GM19397 (cell line): ENCODE measurements around the gene ATP6V1G3.
"Not testable (repeated sequence)": the region's sequence is repeated elsewhere in the genome, so short reads cannot be mapped to it uniquely, and the experiment has no call there.

Experiments used
- ATAC-seq: cut with Tn5 transposase; IDR thresholded peaks from one replicate; pipeline ENCODE4 v1.9.1; 2021; ENCODE audit warnings: mild to moderate bottlenecking, moderate library complexity; ENCODE audit not compliant: unreplicated experiment

Gene ATP6V1G3

DNA sequence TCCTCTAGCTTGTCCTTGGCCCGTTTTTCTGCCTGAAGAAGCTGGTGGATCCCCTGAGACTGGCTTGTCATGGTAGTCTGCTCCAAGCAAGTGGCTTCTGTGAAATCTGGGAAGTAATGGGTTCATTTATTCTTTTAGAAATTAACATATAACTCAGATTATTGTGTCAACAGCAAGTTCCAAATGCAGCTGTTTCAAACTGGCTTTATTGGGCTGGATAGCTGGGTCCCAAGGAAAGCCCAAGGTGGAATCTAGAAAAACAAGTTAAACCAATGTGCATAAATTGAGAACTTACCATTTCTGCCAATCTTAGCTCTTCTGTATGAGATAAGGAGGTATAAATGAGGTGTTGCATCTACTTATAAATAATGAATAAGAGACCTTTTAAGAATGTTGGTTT lies at the start of gene ATP6V1G3:
TSS of gene ATP6V1G3 (minus strand) at position 101 of the 400 bp plus-strand sequence. CDS start at position 71, 30 bp downstream.
- no peak for ATAC-seq

GRCh38 chr1:198588845-198589244 lies 48.4 kb upstream of the ATP6V1G3 start:
- no peak for ATAC-seq

DNA sequence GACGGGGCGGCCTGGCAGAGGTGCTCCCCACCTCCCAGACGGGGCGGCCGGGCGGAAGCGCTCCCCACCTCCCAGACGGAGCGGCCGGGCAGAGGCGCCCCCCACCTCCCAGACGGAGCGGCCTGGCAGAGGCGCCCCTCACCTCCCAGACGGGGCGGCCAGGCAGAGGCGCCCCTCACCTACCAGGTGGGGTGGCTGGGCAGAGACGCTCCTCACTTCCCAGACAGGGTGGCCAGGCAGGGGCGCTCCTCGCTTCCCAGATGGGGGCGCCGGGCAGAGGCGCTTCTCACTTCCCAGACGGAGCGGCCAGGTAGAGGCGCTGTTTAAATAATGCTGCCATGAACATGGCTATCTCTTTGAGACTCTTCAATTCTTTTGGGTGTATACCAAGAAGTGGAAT lies 43.7 kb upstream of the ATP6V1G3 start:
- ATAC-seq: no peak

DNA sequence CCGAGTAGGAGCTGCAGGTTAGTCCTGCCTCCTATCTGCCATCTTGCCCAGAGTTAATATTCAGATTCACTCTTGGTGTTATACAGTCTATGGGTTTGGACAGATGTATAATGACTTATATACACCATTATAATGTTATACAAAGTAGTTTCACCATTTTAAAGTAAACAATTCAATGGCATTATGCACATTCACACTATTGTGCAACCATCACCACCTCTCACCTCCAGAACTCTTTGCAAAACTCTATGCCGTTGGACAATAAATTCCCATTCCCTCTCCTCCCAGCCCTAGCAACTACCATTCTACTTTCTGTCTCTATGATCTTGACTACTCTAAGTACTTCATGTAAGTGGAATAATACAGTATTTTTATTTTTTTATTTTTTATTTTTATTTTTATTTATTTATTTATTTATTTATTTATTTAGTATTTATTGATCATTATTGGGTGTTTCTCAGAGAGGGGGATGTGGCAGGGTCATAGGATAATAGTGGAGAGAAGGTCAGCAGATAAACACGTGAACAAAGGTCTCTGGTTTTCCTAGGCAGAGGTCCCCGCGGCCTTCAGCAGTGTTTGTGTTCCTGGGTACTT lies 42.8 kb upstream of the ATP6V1G3 start:
- not testable (repeated sequence) for ATAC-seq

DNA sequence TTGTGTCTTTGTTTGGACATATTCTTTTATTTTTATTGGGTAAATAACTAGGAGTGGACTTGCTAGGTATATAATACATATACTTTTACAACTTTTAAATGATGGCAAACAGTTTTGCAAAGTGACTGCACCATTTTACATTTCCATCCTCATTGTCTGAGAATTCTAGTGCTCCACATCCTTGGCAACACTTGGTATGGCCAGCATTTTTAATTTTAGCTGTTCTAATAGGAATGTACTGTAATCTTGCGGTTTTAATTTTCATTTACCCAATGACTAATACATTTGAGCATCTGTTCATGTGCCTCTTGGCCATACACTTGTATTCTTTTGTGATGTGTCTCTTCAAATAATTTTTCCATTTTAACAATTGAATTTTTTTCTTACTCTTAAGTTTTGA lies 37.0 kb upstream of the ATP6V1G3 start:
- ATAC-seq: no peak

- no peak for ATAC-seq
Observed at GRCh38 chr1:198575798-198576641, 35.5 kb upstream of the ATP6V1G3 start.

GRCh38 chr1:198575292-198575691 lies 34.8 kb upstream of the ATP6V1G3 start:
- ATAC-seq: no peak

- ATAC-seq: no peak
Observed at GRCh38 chr1:198574325-198574724, 33.8 kb upstream of the ATP6V1G3 start.

GRCh38 chr1:198564716-198565115 lies 24.2 kb upstream of the ATP6V1G3 start:
- no peak for ATAC-seq

- ATAC-seq: no peak
Observed at GRCh38 chr1:198564157-198564556, 23.7 kb upstream of the ATP6V1G3 start.

GRCh38 chr1:198563583-198563982 lies 23.1 kb upstream of the ATP6V1G3 start:
- no peak for ATAC-seq

DNA sequence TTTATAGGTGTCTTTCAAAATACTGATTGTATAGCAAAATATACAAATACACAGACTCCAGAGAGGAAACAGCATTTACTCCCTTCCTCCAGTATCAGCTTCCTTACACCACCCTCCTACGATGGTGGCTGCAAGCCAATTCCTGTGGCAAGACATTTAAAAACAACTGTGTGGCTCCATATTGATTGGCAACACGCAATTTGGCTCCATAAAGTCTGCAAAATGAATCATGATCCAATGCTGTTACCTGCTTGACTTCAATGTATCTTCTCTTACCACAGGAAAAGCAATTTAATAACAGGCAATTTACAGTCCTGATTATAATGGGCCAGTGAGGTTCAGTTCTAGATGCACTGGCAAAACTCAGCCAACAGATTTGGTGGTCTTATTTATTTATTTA lies 19.7 kb upstream of the ATP6V1G3 start:
- ATAC-seq: no peak

GRCh38 chr1:198559362-198559761 lies 18.9 kb upstream of the ATP6V1G3 start:
- ATAC-seq: no peak

DNA sequence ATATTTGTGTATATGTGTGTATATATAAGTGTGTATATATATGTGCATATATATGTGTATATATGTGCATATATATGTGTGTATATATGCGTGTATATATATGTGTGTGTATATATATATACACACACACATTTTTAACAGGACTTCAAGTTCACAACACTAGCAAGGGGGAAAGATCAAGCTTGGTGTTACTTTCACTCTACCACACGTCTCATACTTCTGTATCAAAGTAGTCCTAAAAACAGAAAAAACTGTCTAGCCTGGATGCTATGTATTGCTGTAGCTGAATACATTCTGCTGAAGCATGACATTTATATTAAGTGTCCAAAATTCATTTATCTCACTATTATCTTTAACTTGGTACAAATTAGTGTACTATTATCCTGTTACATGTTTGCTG lies 17.9 kb upstream of the ATP6V1G3 start:
- ATAC-seq: no peak

DNA sequence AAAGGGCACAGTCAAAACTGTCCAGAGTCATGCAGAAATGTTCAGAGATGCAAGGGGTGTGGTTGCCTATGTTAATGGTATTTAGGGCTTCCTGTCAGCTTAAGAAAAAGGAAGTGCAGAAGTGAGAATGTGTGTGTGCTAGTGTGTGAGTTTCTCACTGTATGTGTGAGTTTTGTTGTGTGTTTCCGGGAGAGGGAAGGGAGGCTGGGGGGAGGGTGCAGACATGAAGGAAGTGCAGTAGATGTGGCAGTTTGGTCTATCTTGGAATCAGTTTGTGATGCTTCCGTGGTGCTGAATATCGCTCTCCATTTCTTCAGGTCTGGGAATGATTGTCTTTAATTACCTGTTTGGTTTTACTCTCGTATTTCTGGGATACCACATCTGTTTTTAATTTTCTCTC lies 16.5 kb upstream of the ATP6V1G3 start:
- ATAC-seq: peak; percentile 92

- no peak for ATAC-seq
Observed at GRCh38 chr1:198552668-198553416, 12.4 kb upstream of the ATP6V1G3 start.

- no peak for ATAC-seq
Observed at GRCh38 chr1:198550941-198551524, 10.6 kb upstream of the ATP6V1G3 start.

DNA sequence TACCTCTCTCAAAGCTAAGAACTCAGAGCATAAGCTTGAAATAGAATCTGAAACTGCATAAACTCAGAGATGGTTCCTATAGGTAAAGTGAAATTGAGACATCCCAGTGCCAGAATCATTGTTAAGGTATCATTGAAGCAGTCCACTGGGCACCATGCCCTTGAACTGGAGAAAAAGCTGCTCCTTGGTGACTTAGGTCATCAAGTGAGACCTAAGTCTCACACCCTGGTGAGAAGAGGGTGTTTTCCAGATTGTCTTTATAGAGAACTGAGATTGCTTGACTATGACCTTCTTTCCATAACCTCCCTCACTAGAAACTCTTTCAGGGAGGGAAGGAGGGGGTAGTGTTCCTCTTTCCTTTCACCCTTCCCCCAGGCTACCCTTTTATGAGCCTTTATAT lies 9.4 kb upstream of the ATP6V1G3 start:
- ATAC-seq: peak; percentile 83

DNA sequence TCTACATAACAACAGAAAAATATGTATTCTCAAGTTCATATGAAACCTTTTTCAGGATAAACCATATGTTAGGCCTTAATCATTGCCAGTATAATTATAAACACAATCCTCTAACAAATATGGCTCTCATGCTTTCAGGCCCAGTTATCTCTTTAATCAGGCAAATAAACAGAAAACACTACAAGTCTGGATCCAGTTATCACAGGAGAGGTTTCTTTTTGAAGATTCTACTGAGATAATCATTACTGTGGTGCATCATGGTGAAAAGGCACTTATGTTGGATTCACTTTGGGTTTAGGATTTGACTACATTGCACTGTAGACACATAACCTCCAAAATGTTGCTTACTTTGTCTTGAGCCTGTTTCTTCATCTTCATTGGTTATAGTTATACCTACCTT lies 8.4 kb upstream of the ATP6V1G3 start:
- no peak for ATAC-seq

- no peak for ATAC-seq
Observed at GRCh38 chr1:198545156-198545555, 4.7 kb upstream of the ATP6V1G3 start.

DNA sequence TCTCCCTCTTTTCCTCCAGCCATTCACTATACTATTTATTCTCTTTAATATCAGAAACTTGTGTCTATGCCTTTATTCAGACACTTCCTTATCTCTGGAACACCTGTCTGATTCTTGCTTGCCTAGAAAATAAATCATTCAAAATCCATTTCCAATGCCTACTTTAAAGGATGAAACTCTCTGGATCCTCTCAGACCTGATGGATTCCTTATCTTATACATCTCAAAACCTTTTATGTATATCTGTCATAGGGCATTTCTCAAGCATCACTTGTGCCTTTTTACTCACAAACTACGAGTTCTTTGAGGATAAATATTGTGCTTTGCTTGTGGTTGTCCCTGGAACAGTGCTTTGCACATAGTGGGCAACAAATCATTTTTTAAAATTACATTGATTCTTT lies 3.8 kb upstream of the ATP6V1G3 start:
- ATAC-seq: no peak
